ENCODE data around the gene LKAAEAR1. TPM values are rescaled to one million over a fixed set of nuclear protein-coding genes. Genes with fewer than 3 reads are reported as not detected.

LKAAEAR1 gene
- total and polyA plus RNA-seq, 2 of the 13 experiments (the other 11 are each of a cell fraction or from before 2014, with no cell fraction given) = not detected

- no peak for TF ChIP-seq TCF7L2 (IDR thresholded peaks at IDR 0.05; ENCODE audit: low read depth, low read length)
- TF ChIP-seq POLR2AphosphoS5 (IDR thresholded peaks at IDR 0.05; ENCODE audit: low read depth, low read length) = no peak
- no peak for TF ChIP-seq HOXA5 (CRISPR knock-in tag; IDR thresholded peaks at IDR 0.05)
- TF ChIP-seq ZSCAN22 (CRISPR knock-in tag; IDR thresholded peaks at IDR 0.05) = no peak
- no peak for TF ChIP-seq FIP1L1 (IDR thresholded peaks at IDR 0.05; ENCODE audit: borderline replicate concordance, insufficient read depth, low read depth, low read length)
- TF ChIP-seq ZNF430 (CRISPR knock-in tag; IDR thresholded peaks at IDR 0.05) = no peak
- TF ChIP-seq ETV5 (CRISPR knock-in tag; IDR thresholded peaks at IDR 0.05; ENCODE audit: borderline replicate concordance) = peak; percentile 58
- TF ChIP-seq ZNF468 (CRISPR knock-in tag; IDR thresholded peaks at IDR 0.05) = no peak
- no peak for TF ChIP-seq NCOA1 (CRISPR knock-in tag; IDR thresholded peaks at IDR 0.05)
- TF ChIP-seq MYC (CRISPR knock-in tag; IDR thresholded peaks at IDR 0.05; ENCODE audit: borderline replicate concordance) = peak; percentile 53
- no peak for TF ChIP-seq MAX (IDR thresholded peaks at IDR 0.05)
- no peak for TF ChIP-seq ZNF501 (CRISPR knock-in tag; IDR thresholded peaks at IDR 0.05)
- no peak for TF ChIP-seq FOXJ3 (CRISPR knock-in tag; IDR thresholded peaks at IDR 0.05; ENCODE audit: borderline replicate concordance)
- no peak for TF ChIP-seq TIGD3 (CRISPR knock-in tag; IDR thresholded peaks at IDR 0.05; ENCODE audit: borderline replicate concordance)
- TF ChIP-seq ZNF484 (CRISPR knock-in tag; IDR thresholded peaks at IDR 0.05; ENCODE audit: borderline replicate concordance, low read depth) = no peak
- no peak for TF ChIP-seq AHR (CRISPR knock-in tag; IDR thresholded peaks at IDR 0.05)
- TF ChIP-seq KAT2B (IDR thresholded peaks at IDR 0.05; ENCODE audit: borderline replicate concordance, low read depth, low read length) = no peak
- TF ChIP-seq NR2F6 (IDR thresholded peaks at IDR 0.05) = no peak
- TF ChIP-seq NR2F6 (CRISPR knock-in tag; IDR thresholded peaks at IDR 0.05) = peak; percentile 63; the same call in 1 of the 2 replicates
- no peak for TF ChIP-seq MAFG (CRISPR knock-in tag; IDR thresholded peaks at IDR 0.05)
- TF ChIP-seq SIX1 (CRISPR knock-in tag; IDR thresholded peaks at IDR 0.05; ENCODE audit: borderline replicate concordance) = no peak
- peak; percentile 51; the same call in 1 of the 2 replicates for TF ChIP-seq TFAP4 (IDR thresholded peaks at IDR 0.05; ENCODE audit: borderline replicate concordance, low read depth)
- TF ChIP-seq JUND (CRISPR knock-in tag; IDR thresholded peaks at IDR 0.05) = no peak
- peak; percentile 56; the same call in 1 of the 2 replicates for TF ChIP-seq ZFP91 (CRISPR knock-in tag; IDR thresholded peaks at IDR 0.05; ENCODE audit: borderline replicate concordance)
Measured at GRCh38 chr20:64083378-64083803, 807 bp downstream of the LKAAEAR1 start (continued).

All from HepG2 (cell line).